ENCODE data around the gene BORA.

DNA sequence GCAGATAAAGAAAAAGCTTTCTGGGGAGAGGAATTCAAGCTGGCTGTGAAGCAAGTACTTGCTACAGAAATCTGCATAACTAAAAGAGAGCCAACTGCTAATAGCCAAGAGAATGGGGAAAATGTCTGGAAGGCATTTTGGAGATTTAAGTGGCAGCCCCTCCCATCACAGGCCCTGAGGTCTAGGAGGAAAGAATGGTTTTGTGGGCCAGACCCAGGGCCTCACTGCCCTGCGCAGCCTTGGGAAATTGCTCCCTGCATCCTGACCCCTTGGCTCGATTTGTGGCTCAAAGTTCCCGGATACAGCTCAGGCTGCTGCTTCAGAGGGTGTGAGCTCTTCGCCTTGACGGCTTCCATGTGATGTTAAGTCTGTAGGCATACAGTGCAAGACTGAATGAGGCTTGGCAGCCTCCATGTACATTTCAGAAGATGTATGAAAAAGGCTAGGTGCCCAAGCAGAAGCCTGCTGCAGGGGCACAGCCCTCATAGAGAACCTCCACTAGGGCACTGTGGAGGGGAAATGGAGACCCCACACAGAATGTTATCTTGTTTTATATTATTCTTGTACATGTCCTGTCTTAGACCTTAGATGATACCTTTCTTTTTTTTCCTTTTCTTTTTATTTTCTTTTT is 34.7 kb upstream of the BORA start:
- TF ChIP-seq GATA2 (IDR thresholded peaks at IDR 0.05; ENCODE audit: low read depth, low read length) (no peak), GATA3 (IDR thresholded peaks at IDR 0.05; ENCODE audit: low read depth, low read length) (no peak)
